Measurements from ENCODE around the gene CNNM4.

DNA sequence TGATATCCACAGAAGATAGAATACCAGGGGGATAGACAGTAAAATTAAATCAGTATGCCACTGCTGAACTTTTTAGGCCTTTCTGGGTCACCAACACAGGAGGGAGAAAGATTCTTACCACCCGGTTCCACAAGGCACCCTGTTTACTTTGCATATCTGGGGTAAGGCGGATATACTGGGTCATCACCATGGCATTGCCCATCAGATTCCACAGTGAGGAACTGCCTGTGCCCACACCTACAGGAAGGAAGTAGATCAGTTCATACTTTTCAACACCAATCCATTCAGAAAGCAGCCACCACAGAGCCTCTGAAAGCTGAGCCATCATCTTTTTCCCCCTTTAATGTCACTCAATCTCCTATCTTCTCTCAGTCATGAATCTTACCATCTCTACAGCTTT, 22.9 kb upstream of the CNNM4 start:
- TF ChIP-seq POLR2A (IDR thresholded peaks at IDR 0.05; ENCODE audit: low read depth, low read length) (no peak), POLR2AphosphoS5 (IDR thresholded peaks at IDR 0.05; ENCODE audit: low read depth, low read length) (no peak), TAF1 (IDR thresholded peaks at IDR 0.05; ENCODE audit: low read depth, low read length) (no peak), POU2F2 (IDR thresholded peaks at IDR 0.05; ENCODE audit: low read depth, low read length) (no peak), SPI1 (IDR thresholded peaks at IDR 0.05; ENCODE audit: low read depth, low read length) (0 out of 2 replicates have a peak, but pooled peaks have one; percentile 1), PAX5 (IDR thresholded peaks at IDR 0.05; ENCODE audit: insufficient read depth, low read length, severe bottlenecking) (no peak)

Measured in GM12891 (cell line).